HG03064 (cell line): Measurements from ENCODE around the gene TYW1.
"Not testable (repeated sequence)": the region's sequence is repeated elsewhere in the genome, so short reads cannot be mapped to it uniquely, and the experiment has no call there.

ENCODE experiments used
- ATAC-seq: cut with Tn5 transposase; IDR thresholded peaks from one replicate; pipeline ENCODE4 v1.9.1; 2021; ENCODE audit warnings: low read depth; ENCODE audit not compliant: unreplicated experiment

TYW1 gene

GRCh38 chr7:67042781-67043558 lies 46.3 kb downstream of the TYW1 start:
- ATAC-seq: not testable (repeated sequence)

DNA sequence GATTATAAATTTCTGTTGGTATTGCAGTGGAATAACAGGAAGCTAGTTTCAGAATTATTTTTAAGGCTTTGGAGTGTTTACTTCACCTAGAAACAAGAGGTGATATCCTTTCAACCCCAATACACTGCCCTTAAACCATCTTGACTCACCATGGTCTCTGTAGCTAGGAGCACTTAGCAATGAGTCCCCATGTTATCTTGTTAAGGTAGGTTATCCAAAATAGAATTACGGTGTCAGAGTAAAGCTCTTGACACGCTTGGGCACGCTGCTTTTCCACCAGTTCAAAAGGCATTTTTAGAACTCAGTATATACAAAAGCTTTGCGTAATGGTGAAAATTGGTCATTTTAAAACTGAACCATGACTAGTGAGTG lies 46.9 kb downstream of the TYW1 start:
- ATAC-seq: not testable (repeated sequence)

DNA sequence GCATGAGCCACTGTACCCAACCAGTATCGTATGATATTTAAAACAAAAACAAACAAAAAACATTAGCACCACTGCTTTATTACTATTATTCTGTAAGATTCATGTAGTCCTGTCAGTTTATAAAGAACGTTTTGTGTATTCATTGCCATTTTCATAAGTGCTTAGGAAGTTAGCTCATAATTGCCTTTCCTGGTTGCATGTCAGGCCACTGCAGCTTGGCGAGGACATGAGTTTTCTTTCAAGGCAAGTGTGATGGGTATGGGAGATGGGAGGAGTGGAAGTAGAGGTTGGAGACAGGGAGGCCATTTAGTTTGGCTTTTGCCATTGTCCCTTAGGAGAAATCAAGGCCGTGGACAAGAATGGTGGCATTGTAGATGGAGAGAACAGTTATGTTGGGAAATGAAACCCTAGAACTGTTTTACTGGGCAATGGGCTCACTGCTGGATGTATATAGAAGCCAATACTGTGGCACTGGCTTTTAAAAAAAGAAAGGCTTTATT lies 48.9 kb downstream of the TYW1 start:
- ATAC-seq: no peak

DNA sequence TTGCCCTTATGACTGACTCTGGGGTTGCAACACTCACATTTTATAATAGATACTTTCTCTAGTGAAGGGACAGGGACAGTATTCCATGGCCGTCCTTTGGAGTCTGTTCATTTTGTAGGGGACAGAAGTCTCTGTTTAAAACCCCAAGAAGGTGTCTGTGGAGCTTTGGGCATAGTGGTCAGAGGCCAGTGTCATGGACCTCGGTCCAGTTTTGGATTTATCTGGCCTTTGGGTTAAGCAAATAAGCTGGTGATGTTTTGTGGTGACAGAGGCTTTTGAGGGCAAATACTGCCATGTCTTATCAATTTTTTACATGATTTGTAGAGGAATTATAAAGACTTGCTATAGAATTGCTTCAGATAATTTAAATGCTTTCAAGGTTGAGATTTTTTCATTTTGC lies 50.2 kb downstream of the TYW1 start:
- not testable (repeated sequence) for ATAC-seq

DNA sequence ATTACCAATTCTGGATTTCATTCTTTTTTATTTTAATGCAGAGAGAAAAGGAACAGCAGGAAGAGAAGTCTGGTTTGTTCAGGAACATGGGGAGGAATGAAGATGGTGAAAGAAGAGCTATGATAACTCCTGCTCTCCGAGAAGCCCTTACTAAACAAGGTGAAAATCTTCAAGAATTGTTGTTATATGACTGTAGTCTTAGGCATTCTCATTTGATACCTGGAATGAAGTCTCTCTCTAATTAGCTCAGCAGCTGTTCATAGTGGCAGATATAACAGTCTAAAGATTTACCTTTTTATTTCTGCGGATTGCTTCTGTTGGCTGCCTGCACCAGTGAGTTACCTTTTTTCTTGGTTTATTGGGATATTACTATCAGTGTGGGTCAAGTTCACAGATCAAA lies 53.3 kb downstream of the TYW1 start:
- ATAC-seq: not testable (repeated sequence)

- not testable (repeated sequence) for ATAC-seq
Measured at GRCh38 chr7:67052161-67052560, 55.5 kb downstream of the TYW1 start.

DNA sequence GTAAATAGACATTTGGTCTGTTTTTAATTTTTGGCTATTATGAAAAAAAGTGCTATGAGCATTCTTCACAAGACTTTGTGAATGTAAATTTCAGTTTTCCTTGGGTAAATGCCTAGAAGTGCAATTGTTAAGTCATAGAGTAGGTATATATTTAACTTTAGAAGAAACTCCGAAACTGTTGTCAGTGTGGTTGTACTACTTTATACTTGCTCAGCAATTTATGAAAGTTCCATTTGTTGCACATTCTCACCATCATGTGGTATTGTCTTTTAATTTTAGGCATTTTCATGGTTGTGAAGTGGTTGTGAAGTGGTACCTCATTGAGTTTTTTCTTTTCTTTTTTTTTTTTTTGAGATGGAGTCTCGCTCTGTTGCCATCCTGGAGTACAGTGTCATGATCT lies 60.0 kb downstream of the TYW1 start:
- ATAC-seq: no peak

- not testable (repeated sequence) for ATAC-seq
Measured at GRCh38 chr7:67061321-67061720, 64.7 kb downstream of the TYW1 start.

GRCh38 chr7:67062802-67063201 lies 66.2 kb downstream of the TYW1 start:
- not testable (repeated sequence) for ATAC-seq

- ATAC-seq: not testable (repeated sequence)
Measured at GRCh38 chr7:67066950-67067622, 70.5 kb downstream of the TYW1 start.

GRCh38 chr7:67076120-67076519 lies 79.5 kb downstream of the TYW1 start:
- ATAC-seq: not testable (repeated sequence)

- ATAC-seq: not testable (repeated sequence)
Measured at GRCh38 chr7:67082880-67083279, 86.2 kb downstream of the TYW1 start.

GRCh38 chr7:67089261-67089660 lies 92.6 kb downstream of the TYW1 start:
- ATAC-seq: not testable (repeated sequence)

DNA sequence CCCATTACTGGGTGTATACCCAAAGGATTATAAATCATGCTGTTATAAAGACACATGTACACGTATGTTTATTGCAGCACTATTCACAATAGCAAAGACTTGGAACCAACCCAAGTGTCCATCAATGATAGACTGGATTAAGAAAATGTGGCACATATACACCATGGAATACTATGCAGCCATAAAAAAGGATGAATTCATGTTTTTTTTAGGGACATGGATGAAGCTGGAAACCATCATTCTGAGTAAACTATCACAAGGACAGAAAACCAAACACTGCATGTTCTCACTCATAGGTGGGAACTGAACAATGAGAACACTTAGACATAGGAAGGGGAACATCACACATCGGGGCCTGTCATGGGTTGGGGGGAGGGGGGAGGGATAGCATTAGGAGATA lies 94.4 kb downstream of the TYW1 start:
- not testable (repeated sequence) for ATAC-seq

DNA sequence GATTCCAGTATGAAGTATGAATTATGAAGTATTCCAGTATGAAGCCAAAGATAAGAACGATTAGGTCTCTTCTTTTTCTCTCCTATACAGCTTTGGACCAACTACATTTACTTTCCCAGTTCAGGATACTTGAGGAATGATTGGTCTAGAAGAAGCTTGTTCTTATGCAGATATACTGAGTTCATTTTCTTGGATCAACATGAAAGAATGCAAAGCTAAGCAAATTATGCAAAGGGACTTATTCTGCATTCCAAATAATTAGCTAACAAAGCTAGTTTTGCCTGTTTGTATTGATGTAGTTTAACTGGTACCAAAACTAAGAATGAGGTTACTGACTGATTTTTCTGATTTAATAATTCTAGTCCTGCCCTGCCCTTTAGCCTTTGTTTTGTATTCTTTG lies 101.4 kb downstream of the TYW1 start:
- ATAC-seq: not testable (repeated sequence)

DNA sequence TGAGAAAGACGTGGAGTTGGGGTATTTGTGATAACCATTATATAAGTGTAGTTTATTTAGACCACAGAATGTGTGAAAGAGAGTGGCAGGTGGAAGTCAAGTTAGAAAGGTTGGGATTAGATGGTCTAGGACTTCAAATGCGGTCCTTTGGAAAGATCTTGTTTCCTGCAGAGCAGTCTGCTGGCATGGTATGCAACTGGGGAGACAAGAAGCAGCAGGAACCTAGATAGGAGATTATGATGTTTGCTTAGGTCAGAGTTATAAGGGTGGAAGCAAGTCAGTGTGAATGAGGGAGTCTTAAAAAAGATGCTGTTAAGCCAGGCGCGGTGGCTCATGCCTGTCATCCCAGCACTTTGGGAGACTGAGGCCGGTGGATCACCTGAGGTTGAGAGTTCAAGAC lies 102.8 kb downstream of the TYW1 start:
- ATAC-seq: not testable (repeated sequence)

DNA sequence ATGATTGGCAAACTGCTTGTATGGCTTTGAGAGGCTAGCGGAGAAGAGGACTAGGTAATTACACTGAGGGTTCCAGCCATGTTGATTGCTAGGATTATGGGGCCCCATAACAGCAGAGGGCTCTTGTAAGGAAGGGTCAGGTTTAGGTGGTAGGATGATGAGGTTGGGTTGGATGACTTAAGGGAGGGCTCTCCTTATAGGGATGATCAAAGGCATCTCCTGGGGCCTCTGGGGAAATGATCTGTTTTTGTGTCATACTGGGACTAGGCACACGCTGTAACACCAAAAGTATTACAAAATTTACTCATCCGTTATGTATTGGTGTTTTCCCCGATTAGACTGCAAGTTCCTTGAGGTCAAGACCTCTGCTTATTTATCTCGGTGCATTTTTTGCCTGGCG lies 103.4 kb downstream of the TYW1 start:
- not testable (repeated sequence) for ATAC-seq

- ATAC-seq: no peak
Measured at GRCh38 chr7:67100956-67101361, 104.3 kb downstream of the TYW1 start.

DNA sequence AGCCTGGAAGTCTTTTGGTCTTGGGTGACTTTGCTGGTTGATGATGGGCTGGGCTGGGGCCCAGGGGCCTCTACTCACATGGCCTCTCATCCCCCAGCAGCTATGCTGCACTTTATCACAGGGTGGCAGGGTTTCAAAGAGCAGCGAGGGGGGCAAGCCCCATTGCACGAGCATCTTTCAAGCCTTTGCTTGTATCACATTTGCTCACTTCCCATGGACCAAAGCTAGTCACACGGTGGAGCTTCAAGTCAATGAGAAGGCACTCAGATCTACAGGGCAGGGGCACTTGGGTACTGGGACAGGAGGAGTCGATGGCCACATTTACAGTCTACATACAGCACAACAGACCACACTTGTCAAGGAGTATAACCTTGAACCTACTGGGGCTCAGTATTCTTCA lies 108.3 kb downstream of the TYW1 start:
- not testable (repeated sequence) for ATAC-seq

GRCh38 chr7:67105377-67105776 lies 108.7 kb downstream of the TYW1 start:
- no peak for ATAC-seq

DNA sequence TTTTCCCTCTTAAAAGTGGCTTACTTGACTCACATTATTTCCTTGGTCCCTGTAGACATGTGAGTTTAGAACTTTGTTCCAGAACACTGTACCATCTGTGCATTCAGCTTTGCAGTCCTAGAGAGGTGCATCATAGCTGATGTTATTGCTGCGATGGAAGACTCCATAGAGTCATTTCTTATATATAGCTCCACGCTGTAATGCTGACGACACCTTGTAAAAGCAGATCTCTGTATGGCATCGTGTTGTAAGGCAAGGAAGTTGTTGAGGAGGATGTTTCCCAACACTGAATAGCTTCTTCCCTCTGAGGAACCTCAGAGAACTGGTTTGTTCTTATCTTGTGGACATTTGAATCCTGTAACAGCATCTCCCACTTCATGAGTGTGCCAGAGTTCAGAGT lies 109.6 kb downstream of the TYW1 start:
- ATAC-seq: not testable (repeated sequence)

DNA sequence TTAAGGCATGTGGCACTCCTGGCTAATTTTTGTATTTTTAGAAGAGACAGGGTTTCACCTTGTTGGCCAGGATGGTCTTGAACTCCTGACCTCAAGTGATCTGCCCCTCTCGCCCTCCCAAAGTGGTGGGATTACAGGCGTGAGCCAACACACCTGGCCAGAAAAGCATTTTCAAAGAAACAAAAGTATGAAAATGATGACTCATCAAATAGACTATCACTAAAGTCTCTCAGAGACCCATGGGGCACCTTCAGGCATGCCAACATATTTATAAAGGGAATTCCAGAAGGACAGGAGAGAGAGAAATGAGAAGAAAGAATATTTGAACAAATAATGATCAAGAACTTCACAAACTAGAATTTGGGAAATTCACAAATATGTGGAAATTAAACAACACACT lies 114.7 kb downstream of the TYW1 start:
- not testable (repeated sequence) for ATAC-seq
